ENCODE data around the gene SARM1. TPM values are rescaled to one million over a fixed set of nuclear protein-coding genes. Genes with fewer than 3 reads are reported as not detected.

The SARM1 gene
- total RNA-seq, 1 donor from 2014 or later = 12.0 TPM

DNA sequence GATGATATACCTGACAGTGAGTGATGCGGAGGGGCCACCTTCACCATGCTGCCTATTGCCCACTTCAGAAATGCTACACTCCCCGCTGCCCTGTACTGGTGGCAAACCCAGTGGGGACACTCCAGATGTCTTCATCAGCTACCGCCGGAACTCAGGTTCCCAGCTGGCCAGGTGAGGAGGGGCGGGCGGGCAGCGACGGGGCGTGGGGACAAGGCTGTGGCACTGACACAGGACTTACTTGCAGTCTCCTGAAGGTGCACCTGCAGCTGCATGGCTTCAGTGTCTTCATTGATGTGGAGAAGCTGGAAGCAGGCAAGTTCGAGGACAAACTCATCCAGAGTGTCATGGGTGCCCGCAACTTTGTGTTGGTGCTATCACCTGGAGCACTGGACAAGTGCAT lies 16.6 kb downstream of the SARM1 start:
- peaks cover 21% of the 10 kb centered on the region for H3K27me3 ChIP-seq (ENCODE audit: control insufficient read depth, insufficient read depth, low read length)
- no peaks in the 10 kb centered on the region for H3K36me3 ChIP-seq (ENCODE audit: control insufficient read depth, insufficient read depth, low read length)
- DNase-seq (ENCODE audit: low read depth) = no peak
- TF ChIP-seq, protein P1, sequence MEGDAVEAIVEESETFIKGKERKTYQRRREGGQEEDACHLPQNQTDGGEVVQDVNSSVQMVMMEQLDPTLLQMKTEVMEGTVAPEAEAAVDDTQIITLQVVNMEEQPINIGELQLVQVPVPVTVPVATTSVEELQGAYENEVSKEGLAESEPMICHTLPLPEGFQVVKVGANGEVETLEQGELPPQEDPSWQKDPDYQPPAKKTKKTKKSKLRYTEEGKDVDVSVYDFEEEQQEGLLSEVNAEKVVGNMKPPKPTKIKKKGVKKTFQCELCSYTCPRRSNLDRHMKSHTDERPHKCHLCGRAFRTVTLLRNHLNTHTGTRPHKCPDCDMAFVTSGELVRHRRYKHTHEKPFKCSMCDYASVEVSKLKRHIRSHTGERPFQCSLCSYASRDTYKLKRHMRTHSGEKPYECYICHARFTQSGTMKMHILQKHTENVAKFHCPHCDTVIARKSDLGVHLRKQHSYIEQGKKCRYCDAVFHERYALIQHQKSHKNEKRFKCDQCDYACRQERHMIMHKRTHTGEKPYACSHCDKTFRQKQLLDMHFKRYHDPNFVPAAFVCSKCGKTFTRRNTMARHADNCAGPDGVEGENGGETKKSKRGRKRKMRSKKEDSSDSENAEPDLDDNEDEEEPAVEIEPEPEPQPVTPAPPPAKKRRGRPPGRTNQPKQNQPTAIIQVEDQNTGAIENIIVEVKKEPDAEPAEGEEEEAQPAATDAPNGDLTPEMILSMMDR (IDR thresholded peaks at IDR 0.05; ENCODE audit: insufficient read depth, low read length, poor library complexity, severe bottlenecking) = no peak
- no peak overlapping the region for H3K4me3 ChIP-seq (ENCODE audit: low read depth, low read length)

DNA sequence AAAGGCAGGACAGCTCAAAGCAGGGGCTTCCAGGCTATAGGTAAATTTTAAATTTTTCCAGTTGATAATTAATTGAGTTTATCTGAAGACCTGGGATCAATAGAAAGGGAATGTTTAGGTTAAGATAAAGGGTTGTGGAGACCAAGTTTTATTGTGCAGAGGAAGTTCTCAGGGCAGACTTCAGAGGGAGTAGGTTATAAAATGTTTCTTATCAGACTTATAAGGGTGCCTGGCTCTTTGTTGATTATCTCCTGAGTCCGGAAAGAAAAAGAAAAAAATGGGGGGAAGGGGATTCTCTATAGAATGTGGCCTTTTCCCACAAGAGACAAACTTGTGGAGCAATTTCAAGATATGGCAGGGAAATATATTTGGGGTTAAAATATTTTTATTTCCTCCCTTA lies 18.6 kb downstream of the SARM1 start:
- Histone ChIP-seq H3K4me3 (ENCODE audit: low read depth, low read length) (no peak overlapping the region), H3K27me3 (ENCODE audit: control insufficient read depth, insufficient read depth, low read length) (peaks cover 4% of the 10 kb centered on the region), H3K36me3 (ENCODE audit: control insufficient read depth, insufficient read depth, low read length) (no peaks in the 10 kb centered on the region)
- TF ChIP-seq, protein P1 (IDR thresholded peaks at IDR 0.05; ENCODE audit: insufficient read depth, low read length, poor library complexity, severe bottlenecking) = no peak
- DNase-seq (ENCODE audit: low read depth) = no peak

DNA sequence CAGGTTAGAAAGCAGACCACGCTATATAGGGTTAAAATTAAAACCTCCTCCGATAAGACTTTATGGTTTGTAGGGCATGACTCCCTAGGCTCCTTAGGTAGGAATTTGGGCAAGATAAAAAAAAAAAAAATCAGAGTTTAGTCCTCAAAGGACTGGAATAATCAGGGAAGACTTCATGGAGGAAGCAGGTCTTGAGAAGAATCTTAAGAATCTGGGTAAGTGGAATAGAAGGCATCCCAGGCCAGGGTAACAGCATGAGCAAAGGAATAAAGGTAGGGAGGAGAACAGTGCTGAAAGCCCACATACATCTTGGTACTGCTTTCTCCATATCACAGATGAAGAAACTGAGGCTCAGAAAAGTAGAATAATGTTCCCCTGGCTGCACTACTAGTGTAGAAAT lies 19.1 kb downstream of the SARM1 start:
- no peak overlapping the region for H3K4me3 ChIP-seq (ENCODE audit: low read depth, low read length)
- H3K27me3 ChIP-seq (ENCODE audit: control insufficient read depth, insufficient read depth, low read length) = no peaks in the 10 kb centered on the region
- no peak for DNase-seq (ENCODE audit: low read depth)
- TF ChIP-seq, protein P1 (IDR thresholded peaks at IDR 0.05; ENCODE audit: insufficient read depth, low read length, poor library complexity, severe bottlenecking) = no peak
- H3K36me3 ChIP-seq (ENCODE audit: control insufficient read depth, insufficient read depth, low read length) = no peaks in the 10 kb centered on the region

DNA sequence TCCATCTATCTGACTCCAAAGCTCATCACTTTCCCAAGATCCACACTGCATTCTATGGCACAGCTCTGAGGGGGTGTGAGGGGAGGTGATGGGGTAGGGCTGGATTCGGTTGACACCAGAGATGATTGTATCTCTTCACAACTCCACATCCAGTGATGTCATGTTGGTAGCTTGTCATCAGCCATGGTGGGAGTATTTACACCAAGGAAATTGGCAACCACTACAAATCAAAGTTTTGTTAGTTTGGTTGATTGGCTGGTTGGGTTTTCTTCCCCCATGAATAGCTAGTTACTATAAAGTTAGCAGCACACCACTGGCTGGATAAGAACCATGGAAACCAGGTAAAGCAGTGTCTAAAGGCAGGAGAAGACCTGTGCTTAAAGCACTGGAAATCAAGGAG lies 19.5 kb downstream of the SARM1 start:
- no peaks in the 10 kb centered on the region for H3K36me3 ChIP-seq (ENCODE audit: control insufficient read depth, insufficient read depth, low read length)
- no peak overlapping the region for H3K4me3 ChIP-seq (ENCODE audit: low read depth, low read length)
- TF ChIP-seq, protein P1 (IDR thresholded peaks at IDR 0.05; ENCODE audit: insufficient read depth, low read length, poor library complexity, severe bottlenecking) = no peak

DNA sequence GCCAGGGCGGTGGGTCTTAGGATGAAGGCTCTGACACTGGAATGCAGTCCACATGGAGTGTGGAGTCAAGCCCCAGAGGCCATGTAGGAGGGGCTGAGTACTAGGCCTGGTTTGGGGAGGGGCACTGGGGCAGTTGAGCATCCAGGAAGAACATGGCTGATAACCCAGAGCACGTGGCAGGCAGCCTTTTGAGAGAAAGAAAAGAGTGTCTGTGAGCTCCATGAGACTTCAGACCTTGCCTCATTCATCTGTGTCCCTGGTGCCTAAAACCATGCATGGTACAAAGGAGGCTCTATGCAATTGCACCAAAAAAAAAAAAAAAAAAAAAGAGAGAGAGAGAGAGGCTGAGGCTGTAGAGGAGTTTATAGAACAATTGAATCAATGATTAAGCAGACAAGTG lies 19.9 kb downstream of the SARM1 start:
- TF ChIP-seq, protein P1 (IDR thresholded peaks at IDR 0.05; ENCODE audit: insufficient read depth, low read length, poor library complexity, severe bottlenecking) = no peak
- H3K27me3 ChIP-seq (ENCODE audit: control insufficient read depth, insufficient read depth, low read length) = no peaks in the 10 kb centered on the region
- no peaks in the 10 kb centered on the region for H3K36me3 ChIP-seq (ENCODE audit: control insufficient read depth, insufficient read depth, low read length)
- no peak for DNase-seq (ENCODE audit: low read depth)
- H3K4me3 ChIP-seq (ENCODE audit: low read depth, low read length) = no peak overlapping the region

More for the DNA sequence above, 19.5 kb downstream of the SARM1 start:
- H3K27me3 ChIP-seq (ENCODE audit: control insufficient read depth, insufficient read depth, low read length) = no peaks in the 10 kb centered on the region
- no peak for DNase-seq (ENCODE audit: low read depth)

DNA sequence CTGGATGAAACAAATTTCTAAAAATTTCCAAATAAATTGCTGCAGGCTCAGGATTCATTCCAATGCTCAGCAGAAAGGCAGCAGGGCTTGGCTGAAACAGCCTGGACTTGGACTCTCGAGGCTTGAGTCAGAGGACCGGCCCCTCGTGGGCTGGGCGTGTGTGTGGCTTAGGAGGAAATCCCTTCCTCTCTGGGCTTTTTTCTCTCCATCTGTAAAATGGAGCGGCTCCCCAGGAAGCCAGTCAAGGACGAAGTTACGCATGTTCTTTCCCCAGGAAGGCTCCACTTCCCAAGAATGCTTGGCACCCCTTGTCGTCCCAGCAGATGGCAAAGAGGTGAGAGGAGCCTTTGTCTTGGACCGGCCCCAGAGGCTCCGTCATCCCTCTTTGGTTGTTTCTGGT lies 21.0 kb downstream of the SARM1 start:
- Histone ChIP-seq H3K4me3 (ENCODE audit: low read depth, low read length) (no peak overlapping the region), H3K36me3 (ENCODE audit: control insufficient read depth, insufficient read depth, low read length) (no peaks in the 10 kb centered on the region), H3K27me3 (ENCODE audit: control insufficient read depth, insufficient read depth, low read length) (no peaks in the 10 kb centered on the region)
- DNase-seq (ENCODE audit: low read depth) = no peak
- TF ChIP-seq, protein P1 (IDR thresholded peaks at IDR 0.05; ENCODE audit: insufficient read depth, low read length, poor library complexity, severe bottlenecking) = no peak
